Measurements from ENCODE around the gene KRIT1. TPM values are rescaled to one million over a fixed set of nuclear protein-coding genes. Genes with fewer than 3 reads are reported as not detected.

Gene KRIT1
- total and polyA plus RNA-seq, 2 of the 13 experiments (the other 11 are each of a cell fraction or from before 2014, with no cell fraction given) = 29.4 to 37.7 TPM

- TF ChIP-seq ZNF549 (CRISPR knock-in tag; IDR thresholded peaks at IDR 0.05) (no peak), MIXL1 (CRISPR knock-in tag; IDR thresholded peaks at IDR 0.05) (no peak), HOXA9 (CRISPR knock-in tag; IDR thresholded peaks at IDR 0.05; ENCODE audit: borderline replicate concordance) (no peak), ZNF570 (CRISPR knock-in tag; IDR thresholded peaks at IDR 0.05; ENCODE audit: borderline replicate concordance) (no peak), NBN (conservative IDR thresholded peaks at IDR 0.05) (no peak), ZNF253 (CRISPR knock-in tag; IDR thresholded peaks at IDR 0.05; ENCODE audit: borderline replicate concordance) (no peak), THAP11 (CRISPR knock-in tag; IDR thresholded peaks at IDR 0.05) (peak; percentile 89), ZNF121 (CRISPR knock-in tag; IDR thresholded peaks at IDR 0.05) (no peak), PHF20 (CRISPR knock-in tag; IDR thresholded peaks at IDR 0.05) (peak; percentile 93), MED13 (CRISPR knock-in tag; IDR thresholded peaks at IDR 0.05) (peak; percentile 81), ZZZ3 (CRISPR knock-in tag; IDR thresholded peaks at IDR 0.05; ENCODE audit: borderline replicate concordance) (peak; percentile 36; the same call in 1 of the 2 replicates), MXD3 (CRISPR knock-in tag; IDR thresholded peaks at IDR 0.05) (peak; percentile 45; the same call in 1 of the 2 replicates), ATRX (CRISPR knock-in tag; IDR thresholded peaks at IDR 0.05; ENCODE audit: borderline replicate concordance) (no peak), ZNF644 (CRISPR knock-in tag; IDR thresholded peaks at IDR 0.05; ENCODE audit: low read depth) (no peak), PRDM15 (CRISPR knock-in tag; IDR thresholded peaks at IDR 0.05) (no peak; the same call in 1 of the 2 replicates), ZNF264 (CRISPR knock-in tag; IDR thresholded peaks at IDR 0.05) (peak; percentile 44; the same call in 1 of the 2 replicates), KDM6A (CRISPR knock-in tag; IDR thresholded peaks at IDR 0.05; ENCODE audit: low read depth) (no peak), TFDP1 (CRISPR knock-in tag; IDR thresholded peaks at IDR 0.05; ENCODE audit: borderline replicate concordance) (peak; percentile 73; the same call in 1 of the 2 replicates), HNF1B (CRISPR knock-in tag; IDR thresholded peaks at IDR 0.05) (peak; percentile 85), SRSF9 (IDR thresholded peaks at IDR 0.05; ENCODE audit: borderline replicate concordance, insufficient read depth, low read depth, low read length, poor library complexity, severe bottlenecking) (no peak), ZNF550 (CRISPR knock-in tag; IDR thresholded peaks at IDR 0.05; ENCODE audit: borderline replicate concordance) (no peak), ZNF143 (CRISPR knock-in tag; IDR thresholded peaks at IDR 0.05) (no peak), ZNF720 (CRISPR knock-in tag; IDR thresholded peaks at IDR 0.05) (no peak)
Measured at GRCh38 chr7:92245487-92246359, at the start of gene KRIT1, which contains the start of gene ANKIB1 (continued).
